ENCODE results near the gene DAAM1.

DNA sequence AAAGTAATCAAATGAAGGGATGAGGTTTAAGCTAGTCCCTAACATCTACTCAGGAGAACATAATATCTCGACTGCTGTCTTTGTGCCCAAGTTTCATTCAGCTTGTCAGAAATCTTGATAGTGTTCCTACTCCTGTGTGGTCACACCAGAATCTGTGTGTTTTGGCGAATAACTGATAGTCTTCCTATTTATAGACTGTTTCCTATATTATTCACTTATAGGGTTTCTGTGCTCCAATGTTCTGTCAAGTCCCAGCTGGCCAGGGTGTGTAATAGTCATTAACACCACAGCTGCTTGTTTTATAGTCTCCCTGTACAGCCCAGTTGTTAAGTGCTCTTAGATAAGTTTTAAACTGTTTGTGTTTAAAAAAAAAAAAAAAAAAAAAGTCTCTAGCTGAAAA, 230.8 kb downstream of the DAAM1 start:
- no peak for TF ChIP-seq EZH2 (IDR thresholded peaks at IDR 0.05; ENCODE audit: low read length)
- TF ChIP-seq CTCF (optimal IDR thresholded peaks at IDR 0.05 in 1 of 3, IDR thresholded peaks at IDR 0.05 in 1 of 3, conservative IDR thresholded peaks at IDR 0.05 in 1 of 3; ENCODE audit: extremely low read depth in 1 of 3, insufficient read depth in 2 of 3, low read length in 3 of 3) = no peak
